ENCODE data around the gene NGFR. TPM values are rescaled to one million over a fixed set of nuclear protein-coding genes. Genes with fewer than 3 reads are reported as not detected.

The NGFR gene
- polyA plus RNA-seq, 5 donors = 8.1 to 22.2 (median 10.5) TPM

GRCh38 chr17:49557312-49558024, 62.4 kb downstream of the NGFR start:
- DNase-seq = no peak

Other genes starting within 250 kb of the NGFR start
- 10 to 100 TPM; 24.3 to 30.4 (median 28.9) TPM for gene ZNF652, start 133.0 kb upstream of the NGFR start, polyA plus RNA-seq (ENCODE audit: insufficient read depth in 1 of 5, insufficient read length in 5 of 5, low replicate concordance in 1 of 5)
- 100 to 1,000 TPM; 164 to 189 (median 167) TPM for gene PHB1, start 80.4 kb upstream of the NGFR start, polyA plus RNA-seq (ENCODE audit: insufficient read depth in 1 of 5, insufficient read length in 5 of 5, low replicate concordance in 1 of 5)
- gene NXPH3, start 80.6 kb downstream of the NGFR start, polyA plus RNA-seq (ENCODE audit: insufficient read depth in 1 of 5, insufficient read length in 5 of 5, low replicate concordance in 1 of 5) = 1 to 10 TPM in 3 of 5 donors, under 1 TPM in 2; 0.84 to 1.8 (median 1.2) TPM
- 10 to 100 TPM; 67.8 to 86.0 (median 73.8) TPM for gene SPOP, start 182.8 kb downstream of the NGFR start, polyA plus RNA-seq (ENCODE audit: insufficient read depth in 1 of 5, insufficient read length in 5 of 5, low replicate concordance in 1 of 5)
- 10 to 100 TPM; 62.9 to 72.9 (median 69.2) TPM for gene SLC35B1, start 212.7 kb downstream of the NGFR start, polyA plus RNA-seq (ENCODE audit: insufficient read depth in 1 of 5, insufficient read length in 5 of 5, low replicate concordance in 1 of 5)